ENCODE results near the gene JSRP1. TPM values are rescaled to one million over a fixed set of nuclear protein-coding genes. Genes with fewer than 3 reads are reported as not detected.

JSRP1 gene
- total RNA-seq, 2 experiments from 2014 or later: 0.39 to 0.75 TPM

DNA sequence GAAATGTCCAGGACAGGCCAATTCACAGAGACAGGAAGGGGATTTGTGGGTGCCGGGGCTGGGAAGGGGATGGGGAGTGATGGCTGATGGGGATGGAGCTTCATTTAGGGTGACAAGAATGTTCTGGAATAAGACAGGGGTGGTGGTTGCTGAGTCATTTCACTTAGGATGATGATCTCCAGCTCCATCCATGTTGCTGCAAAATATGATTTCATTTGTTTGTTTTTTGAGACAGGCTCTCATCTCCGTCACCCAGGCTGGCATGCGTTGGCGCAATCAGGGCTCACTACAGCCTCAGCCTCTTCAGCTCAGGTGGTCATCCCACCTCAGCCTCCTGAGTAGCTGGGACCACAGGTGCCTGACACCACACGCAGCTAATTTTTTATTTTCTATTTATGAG is 3.1 kb upstream of the JSRP1 start:
- H3K27ac Mint-ChIP-seq: peak overlapping the region; percentile 83
- no peaks in the 10 kb centered on the region for H3K9me3 Mint-ChIP-seq (ENCODE audit: low read depth)
- no peaks in the 10 kb centered on the region for H3K36me3 Mint-ChIP-seq (ENCODE audit: low read depth)
- CTCF ChIA-PET: interaction anchor here (0.6 to 5.9 kb wide), 7 partner anchors 13 to 220 kb away, joined by 3 to 52 read pairs (median 3); no protein-coding TSS in a partner anchor
- no peak for DNase-seq
- peaks cover 30% of the 10 kb centered on the region for H3K4me1 Mint-ChIP-seq
- no peaks in the 10 kb centered on the region for H3K27me3 Mint-ChIP-seq
- no peak for ATAC-seq
- POLR2A ChIA-PET: interaction anchor here (1.8 kb wide), 1 partner anchor 43 kb away, joined by 5 read pairs; no protein-coding TSS in a partner anchor
- peak overlapping the region; percentile 29 for H3K4me3 Mint-ChIP-seq
- intact Hi-C loops (cut with DNase I, micrococcal nuclease): no loop called here

DNA sequence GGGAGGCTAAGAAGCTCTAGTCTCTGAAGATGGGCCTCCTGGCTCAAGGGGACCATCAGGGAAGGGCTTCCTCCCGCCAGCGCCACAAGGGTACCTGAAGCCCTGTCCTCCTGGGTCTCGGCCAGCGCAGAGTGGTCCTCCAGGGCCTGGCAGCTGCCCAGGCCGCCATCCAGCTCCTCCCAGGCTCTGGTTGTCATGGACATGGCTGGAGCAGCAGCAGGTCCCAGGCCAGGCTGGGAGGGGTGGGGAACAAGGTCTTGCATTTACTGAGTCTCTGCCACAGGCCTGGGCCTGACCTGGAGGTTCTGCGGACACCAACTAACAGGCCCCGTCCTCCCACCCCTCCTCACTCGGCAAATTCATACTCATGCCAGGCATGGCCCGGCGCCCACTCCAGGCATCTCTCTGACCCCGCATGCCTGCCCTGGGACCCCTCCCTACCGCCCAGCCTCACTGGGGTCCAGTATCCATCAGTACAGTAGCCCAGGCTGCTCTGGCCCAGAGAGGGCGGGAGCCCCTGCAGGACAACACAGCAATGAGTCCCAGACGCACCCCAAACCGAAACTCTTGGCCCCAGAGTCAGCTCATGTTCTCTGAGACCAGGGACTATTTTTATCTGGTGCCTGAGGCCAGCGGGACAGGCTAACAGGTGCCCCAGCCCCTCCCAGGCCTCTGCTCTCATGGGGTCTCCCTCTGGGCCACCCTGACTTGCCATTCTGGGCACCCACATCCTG is 938 bp downstream of the JSRP1 start:
- peaks cover 36% of the 10 kb centered on the region for H3K4me1 Mint-ChIP-seq
- H3K27me3 Mint-ChIP-seq: peaks cover 2% of the 10 kb centered on the region
- no peak overlapping the region for H3K4me3 Mint-ChIP-seq
- H3K27ac Mint-ChIP-seq: no peak overlapping the region
- CTCF ChIA-PET: interaction anchor here (0.5 to 1.0 kb wide), 5 partner anchors 9 to 62 kb away, joined by 3 to 4 read pairs (median 3); partner anchors contain the start of gene PLEKHJ1
- H3K9me3 Mint-ChIP-seq (ENCODE audit: low read depth): no peaks in the 10 kb centered on the region
- DNase-seq: no peak
- POLR2A ChIA-PET: no interaction called here
- intact Hi-C loops (cut with DNase I, micrococcal nuclease): no loop called here
- no peak for ATAC-seq
- H3K36me3 Mint-ChIP-seq (ENCODE audit: low read depth): no peaks in the 10 kb centered on the region

DNA sequence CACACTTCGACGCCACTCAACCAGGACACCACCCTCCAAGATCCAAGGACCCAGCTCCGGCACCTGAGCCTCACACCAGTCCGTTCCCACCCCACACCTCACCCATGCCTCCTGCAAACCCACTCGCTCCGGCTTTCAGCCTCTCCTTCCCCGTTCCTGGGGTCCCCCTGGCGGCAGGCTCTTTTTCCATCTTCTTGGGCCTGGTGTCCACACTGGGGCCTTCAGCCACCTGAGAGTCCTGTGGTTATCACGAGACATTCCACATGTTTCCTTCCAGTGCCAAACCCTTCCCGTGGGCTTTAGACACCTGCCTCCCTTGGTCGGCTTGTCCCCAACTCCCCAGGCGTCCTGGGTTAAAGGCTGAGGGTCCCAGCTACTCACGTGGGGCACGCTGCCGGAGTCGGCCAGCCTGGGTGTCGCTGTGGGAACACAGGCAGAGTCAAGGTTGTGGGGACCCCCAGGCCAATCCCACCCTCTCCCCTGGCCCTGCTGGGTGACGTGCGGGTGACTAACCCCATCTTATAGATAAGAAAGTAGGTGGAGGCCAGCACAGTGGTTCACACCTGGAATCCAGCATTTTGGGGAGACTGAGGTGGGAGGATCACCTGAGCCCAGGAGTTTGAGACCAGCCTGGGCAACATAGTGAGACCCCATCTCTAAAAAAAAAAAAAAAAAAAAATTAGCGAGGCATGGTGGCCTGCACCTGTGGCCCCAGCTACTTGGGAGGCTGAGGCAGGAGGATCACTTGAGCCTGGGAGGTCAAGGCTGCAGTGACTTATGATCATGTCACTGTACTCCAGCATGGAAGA is 1.9 kb downstream of the JSRP1 start:
- H3K4me1 Mint-ChIP-seq: peaks cover 30% of the 10 kb centered on the region
- H3K9me3 Mint-ChIP-seq (ENCODE audit: low read depth): no peaks in the 10 kb centered on the region
- no peak overlapping the region for H3K27ac Mint-ChIP-seq
- ChIA-PET POLR2A (no interaction called here), CTCF (interaction anchor here (0.7 to 1.7 kb wide), 4 partner anchors 14 to 61 kb away, joined by 3 to 6 read pairs (median 4); partner anchors contain the start of gene PLEKHJ1)
- peaks cover 4% of the 10 kb centered on the region for H3K27me3 Mint-ChIP-seq
- H3K36me3 Mint-ChIP-seq (ENCODE audit: low read depth): no peaks in the 10 kb centered on the region
- intact Hi-C loops (cut with DNase I, micrococcal nuclease): no loop called here
- DNase-seq (no peak), ATAC-seq (no peak)
- no peak overlapping the region for H3K4me3 Mint-ChIP-seq

DNA sequence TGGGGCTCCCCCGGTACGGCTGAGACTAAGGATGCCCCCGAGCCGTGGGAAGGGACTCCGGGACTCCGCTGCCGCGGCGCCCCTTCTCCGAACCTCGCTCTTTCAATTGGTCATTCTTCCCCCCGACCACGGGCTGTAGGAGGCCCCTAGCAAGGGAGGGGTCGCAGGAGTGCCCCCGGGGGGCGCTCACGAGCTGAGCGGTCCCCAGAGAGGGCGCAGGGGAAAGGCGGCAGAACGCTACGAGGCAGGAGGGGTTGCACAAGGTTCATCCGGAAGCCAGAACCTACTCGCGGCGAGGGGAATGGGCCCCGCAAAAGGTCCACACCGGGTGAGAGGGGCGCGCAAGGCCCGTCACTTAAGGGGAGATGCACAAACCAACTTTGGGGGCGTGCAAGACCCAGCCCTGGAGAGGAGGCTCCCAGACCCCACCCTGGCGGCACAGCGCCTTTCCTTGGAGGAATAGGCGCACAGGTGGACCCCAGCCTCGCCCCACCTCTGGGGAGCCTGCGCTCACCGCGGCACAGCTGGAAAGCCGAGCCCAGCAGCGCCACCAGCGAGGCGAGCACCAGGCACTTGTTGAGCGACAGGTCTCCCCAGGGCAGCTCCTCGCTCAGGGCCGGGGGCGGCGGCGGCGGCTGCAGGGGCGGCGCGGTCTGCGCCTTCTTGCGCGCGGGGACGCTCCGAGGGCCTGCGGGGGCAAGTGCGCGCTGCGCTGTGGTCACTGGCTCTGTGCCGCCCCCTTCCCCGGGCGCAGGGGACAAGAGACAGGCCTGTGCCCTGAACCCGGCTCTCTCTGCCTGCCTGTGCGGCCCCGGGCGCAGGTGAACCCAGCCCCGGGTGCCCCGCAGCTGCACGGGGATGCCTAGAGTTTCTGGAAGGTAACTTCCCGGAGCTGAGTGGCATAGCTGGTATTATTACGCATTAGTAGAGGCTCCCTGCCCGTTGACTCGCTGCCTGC is 2.8 kb downstream of the JSRP1 start:
- intact Hi-C loops (cut with DNase I, micrococcal nuclease): loop anchor here (1.0 to 2.0 kb wide), 3 partner anchors 15 to 37 kb away; no protein-coding TSS in a partner anchor
- Mint-ChIP-seq H3K27ac (no peak overlapping the region), H3K27me3 (peaks cover 4% of the 10 kb centered on the region), H3K36me3 (ENCODE audit: low read depth) (peaks cover 3% of the 10 kb centered on the region), H3K9me3 (ENCODE audit: low read depth) (no peaks in the 10 kb centered on the region), H3K4me3 (peak overlapping the region; percentile 49), H3K4me1 (peaks cover 24% of the 10 kb centered on the region)
- POLR2A ChIA-PET: interaction anchor here (0.7 kb wide), 1 partner anchor 17 kb away, joined by 3 read pairs; no protein-coding TSS in a partner anchor
- CTCF ChIA-PET: interaction anchor here (0.7 to 1.7 kb wide), 4 partner anchors 14 to 98 kb away, joined by 3 to 6 read pairs (median 4); no protein-coding TSS in a partner anchor
- ATAC-seq (peak; percentile 23), DNase-seq (peak; percentile 69)

DNA sequence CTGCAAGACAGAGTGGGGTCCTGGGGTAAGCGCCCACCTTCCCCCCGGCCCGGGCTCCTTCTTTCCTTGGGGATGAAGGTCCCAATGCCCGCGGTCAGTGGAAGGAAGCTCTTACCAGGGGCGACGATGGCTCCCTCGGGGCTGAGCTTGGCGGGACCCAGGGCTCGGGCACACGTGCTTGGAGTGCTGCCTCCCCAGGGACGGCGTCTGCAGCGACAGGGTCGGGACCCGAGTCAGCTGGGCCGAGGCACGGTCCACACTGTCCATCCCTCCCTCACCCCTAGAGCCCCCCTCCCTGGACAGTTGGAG is 3.5 kb downstream of the JSRP1 start:
- Mint-ChIP-seq H3K9me3 (ENCODE audit: low read depth) (no peaks in the 10 kb centered on the region), H3K27me3 (peaks cover 4% of the 10 kb centered on the region), H3K27ac (no peak overlapping the region), H3K36me3 (ENCODE audit: low read depth) (peaks cover 3% of the 10 kb centered on the region), H3K4me1 (peaks cover 18% of the 10 kb centered on the region), H3K4me3 (peak overlapping the region; percentile 49)
- ATAC-seq: no peak
- intact Hi-C loops (cut with DNase I, micrococcal nuclease): loop anchor here (1.0 to 2.0 kb wide), 3 partner anchors 14 to 38 kb away; no protein-coding TSS in a partner anchor
- ChIA-PET CTCF (interaction anchor here (0.7 to 1.7 kb wide), 4 partner anchors 13 to 140 kb away, joined by 3 to 6 read pairs (median 4); no protein-coding TSS in a partner anchor), POLR2A (no interaction called here)
- no peak for DNase-seq

DNA sequence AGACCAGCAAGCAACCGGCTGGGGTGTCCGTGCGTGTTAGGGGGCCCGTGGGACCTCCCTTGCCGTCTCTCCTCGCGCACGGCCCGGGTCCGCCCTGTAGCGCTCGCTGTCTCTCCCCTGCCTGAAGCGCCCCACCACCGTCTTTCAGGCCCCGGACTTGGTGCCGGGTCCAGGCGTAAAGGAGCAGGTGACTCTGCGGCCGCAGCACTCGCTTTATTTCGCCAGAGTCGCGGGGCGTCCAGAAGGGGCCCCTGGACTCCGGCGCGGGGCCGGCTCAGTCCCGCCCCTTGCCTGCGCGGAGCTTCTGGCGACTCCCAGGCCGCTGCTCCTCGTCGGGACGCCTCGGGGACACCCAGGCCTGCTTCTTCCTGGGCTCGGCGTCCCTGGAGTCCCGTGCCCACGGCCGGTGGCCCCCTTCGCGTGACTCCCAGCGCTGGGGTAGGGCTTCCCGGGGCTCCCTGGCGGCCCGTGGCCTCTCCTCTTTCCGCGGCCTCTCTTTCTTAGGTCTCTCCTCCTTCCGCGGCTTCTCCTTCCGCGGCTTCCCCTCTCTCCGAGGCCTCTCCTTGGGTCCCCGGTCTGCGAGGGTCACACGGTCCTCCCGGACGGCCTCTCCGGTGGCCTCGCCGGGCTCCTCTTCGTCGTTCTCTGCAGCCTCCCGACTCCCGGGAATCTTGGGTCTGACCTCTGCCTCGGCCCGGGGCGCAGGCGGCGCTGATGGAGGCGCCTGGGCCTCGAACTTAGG is 4.0 kb downstream of the JSRP1 start:
- Mint-ChIP-seq H3K4me1 (peaks cover 14% of the 10 kb centered on the region), H3K27me3 (peaks cover 4% of the 10 kb centered on the region), H3K27ac (no peak overlapping the region), H3K9me3 (ENCODE audit: low read depth) (no peaks in the 10 kb centered on the region), H3K36me3 (ENCODE audit: low read depth) (peaks cover 3% of the 10 kb centered on the region), H3K4me3 (peak overlapping the region; percentile 49)
- ChIA-PET CTCF (interaction anchor here (0.7 to 1.6 kb wide), 3 partner anchors 22 to 141 kb away, joined by 3 to 5 read pairs (median 4); no protein-coding TSS in a partner anchor), POLR2A (no interaction called here)
- ATAC-seq (no peak), DNase-seq (no peak)
- intact Hi-C loops (cut with DNase I, micrococcal nuclease): loop anchor here (2.0 kb wide), 2 partner anchors 13 to 17 kb away; no protein-coding TSS in a partner anchor

DNA sequence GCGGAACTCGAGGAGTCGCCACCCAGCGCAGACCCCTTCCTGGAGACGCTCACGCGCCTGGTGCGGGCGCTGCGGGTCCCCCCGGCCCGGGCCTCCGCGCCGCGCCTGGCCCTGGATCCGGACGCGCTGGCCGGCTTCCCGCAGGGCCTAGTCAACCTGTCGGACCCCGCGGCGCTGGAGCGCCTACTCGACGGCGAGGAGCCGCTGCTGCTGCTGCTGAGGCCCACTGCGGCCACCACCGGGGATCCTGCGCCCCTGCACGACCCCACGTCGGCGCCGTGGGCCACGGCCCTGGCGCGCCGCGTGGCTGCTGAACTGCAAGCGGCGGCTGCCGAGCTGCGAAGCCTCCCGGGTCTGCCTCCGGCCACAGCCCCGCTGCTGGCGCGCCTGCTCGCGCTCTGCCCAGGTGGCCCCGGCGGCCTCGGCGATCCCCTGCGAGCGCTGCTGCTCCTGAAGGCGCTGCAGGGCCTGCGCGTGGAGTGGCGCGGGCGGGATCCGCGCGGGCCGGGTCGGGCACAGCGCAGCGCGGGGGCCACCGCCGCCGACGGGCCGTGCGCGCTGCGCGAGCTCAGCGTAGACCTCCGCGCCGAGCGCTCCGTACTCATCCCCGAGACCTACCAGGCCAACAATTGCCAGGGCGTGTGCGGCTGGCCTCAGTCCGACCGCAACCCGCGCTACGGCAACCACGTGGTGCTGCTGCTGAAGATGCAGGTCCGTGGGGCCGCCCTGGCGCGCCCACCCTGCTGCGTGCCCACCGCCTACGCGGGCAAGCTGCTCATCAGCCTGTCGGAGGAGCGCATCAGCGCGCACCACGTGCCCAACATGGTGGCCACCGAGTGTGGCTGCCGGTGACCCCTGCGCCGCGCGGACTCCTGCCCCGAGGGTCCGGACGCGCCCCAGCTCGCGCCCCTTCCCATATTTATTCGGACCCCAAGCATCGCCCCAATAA is 4.8 kb downstream of the JSRP1 start:
- DNase-seq (peak; percentile 49), ATAC-seq (peak; percentile 6)
- H3K4me1 Mint-ChIP-seq: peaks cover 11% of the 10 kb centered on the region
- no peak overlapping the region for H3K27ac Mint-ChIP-seq
- H3K27me3 Mint-ChIP-seq: peaks cover 4% of the 10 kb centered on the region
- no peak overlapping the region for H3K4me3 Mint-ChIP-seq
- H3K36me3 Mint-ChIP-seq (ENCODE audit: low read depth): peaks cover 3% of the 10 kb centered on the region
- no peaks in the 10 kb centered on the region for H3K9me3 Mint-ChIP-seq (ENCODE audit: low read depth)
- ChIA-PET POLR2A (interaction anchor here (0.6 kb wide), 1 partner anchor 19 kb away, joined by 3 read pairs; no protein-coding TSS in a partner anchor), CTCF (interaction anchor here (0.7 to 1.6 kb wide), 2 partner anchors 21 to 141 kb away, joined by 3 to 5 read pairs; no protein-coding TSS in a partner anchor)
- intact Hi-C loops (cut with DNase I, micrococcal nuclease): loop anchor here (2.0 kb wide), 2 partner anchors 13 to 17 kb away; no protein-coding TSS in a partner anchor

DNA sequence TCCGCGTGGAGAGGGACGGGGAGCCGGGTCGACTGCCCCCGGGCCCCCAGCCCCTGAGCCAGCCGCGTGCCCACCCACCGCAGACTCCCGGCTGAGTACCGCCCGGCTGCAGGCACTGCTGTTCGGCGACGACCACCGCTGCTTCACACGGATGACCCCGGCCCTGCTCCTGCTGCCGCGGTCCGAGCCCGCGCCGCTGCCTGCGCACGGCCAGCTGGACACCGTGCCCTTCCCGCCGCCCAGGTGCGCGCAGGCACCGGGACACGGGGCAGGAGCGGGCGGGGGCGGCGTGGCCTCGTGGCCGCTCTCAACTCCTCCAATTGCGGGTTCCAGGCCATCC is 5.5 kb downstream of the JSRP1 start:
- H3K4me3 Mint-ChIP-seq: no peak overlapping the region
- ChIA-PET POLR2A (interaction anchor here (1.9 kb wide), 1 partner anchor 11 kb away, joined by 11 read pairs; no protein-coding TSS in a partner anchor), CTCF (no interaction called here)
- DNase-seq (no peak), ATAC-seq (no peak)
- peaks cover 9% of the 10 kb centered on the region for H3K4me1 Mint-ChIP-seq
- no peaks in the 10 kb centered on the region for H3K9me3 Mint-ChIP-seq (ENCODE audit: low read depth)
- peaks cover 6% of the 10 kb centered on the region for H3K36me3 Mint-ChIP-seq (ENCODE audit: low read depth)
- peaks cover 4% of the 10 kb centered on the region for H3K27me3 Mint-ChIP-seq
- intact Hi-C loops (cut with DNase I, micrococcal nuclease): no loop called here
- H3K27ac Mint-ChIP-seq: no peak overlapping the region

DNA sequence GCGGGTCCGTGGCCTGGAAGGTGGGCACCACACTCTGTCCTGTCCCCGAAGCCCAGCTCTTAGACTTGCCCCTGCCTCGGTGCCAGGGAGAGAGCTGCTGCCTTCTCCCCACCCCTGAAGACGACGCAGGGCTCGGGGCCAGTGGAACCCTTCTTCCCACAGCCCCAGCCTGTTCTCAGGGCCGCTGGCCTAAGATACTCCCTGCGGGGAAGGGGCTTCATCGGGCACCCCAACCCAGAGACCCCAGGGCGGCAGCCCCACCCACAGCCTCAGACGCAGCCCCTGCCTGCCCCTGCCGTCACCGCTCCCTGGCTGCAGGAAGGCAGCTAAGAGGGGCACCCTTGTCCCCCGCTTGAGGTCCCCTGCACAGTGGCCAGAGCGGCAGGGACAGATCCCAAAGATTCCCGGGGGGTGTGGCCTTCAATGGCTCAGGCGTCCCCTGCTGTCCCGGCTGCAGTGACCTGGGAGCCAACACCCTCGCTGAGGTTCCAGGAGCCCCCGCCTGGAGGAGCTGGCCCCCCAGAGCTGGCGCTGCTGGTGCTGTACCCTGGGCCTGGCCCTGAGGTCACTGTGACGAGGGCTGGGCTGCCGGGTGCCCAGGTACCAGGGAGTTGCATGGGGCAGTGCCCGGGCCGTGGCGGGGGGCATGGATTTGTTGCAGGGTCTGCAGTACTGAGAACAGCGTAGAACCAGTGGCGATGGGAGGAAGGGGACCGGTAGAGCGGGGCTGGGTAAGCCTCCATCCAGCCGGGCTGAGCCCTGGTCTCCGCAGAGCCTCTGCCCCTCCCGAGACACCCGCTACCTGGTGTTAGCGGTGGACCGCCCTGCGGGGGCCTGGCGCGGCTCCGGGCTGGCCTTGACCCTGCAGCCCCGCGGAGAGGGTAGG is 6.1 kb downstream of the JSRP1 start:
- Mint-ChIP-seq H3K4me3 (no peak overlapping the region), H3K27ac (no peak overlapping the region), H3K4me1 (peaks cover 9% of the 10 kb centered on the region), H3K27me3 (peaks cover 4% of the 10 kb centered on the region), H3K9me3 (ENCODE audit: low read depth) (no peaks in the 10 kb centered on the region), H3K36me3 (ENCODE audit: low read depth) (peaks cover 9% of the 10 kb centered on the region)
- no peak for DNase-seq
- ATAC-seq: no peak
- POLR2A ChIA-PET: interaction anchor here (0.6 to 1.9 kb wide), 2 partner anchors 11 to 13 kb away, joined by 4 to 11 read pairs; no protein-coding TSS in a partner anchor
- intact Hi-C loops (cut with DNase I, micrococcal nuclease): no loop called here
- CTCF ChIA-PET: interaction anchor here (0.6 kb wide), 1 partner anchor 13 kb away, joined by 3 read pairs; no protein-coding TSS in a partner anchor
